Muscle layer of duodenum (tissue), 2 donors: Measurements from ENCODE around the gene ARSA.
"Not testable (repeated sequence)": the region's sequence is repeated elsewhere in the genome, so short reads cannot be mapped to it uniquely, and the experiment has no call there.

Source experiments
- H3K27ac ChIP-seq: one replicate; pipeline ENCODE4 v1.7.0; 2013; ENCODE audit warnings: mild to moderate bottlenecking, low read length
- H3K27me3 ChIP-seq: one replicate; pipeline ENCODE4 v1.7.0; 2013; ENCODE audit warnings: low read depth, mild to moderate bottlenecking, control low read depth, low read length
- H3K36me3 ChIP-seq, 2 donors: one replicate each; pipeline ENCODE4 v1.7.0; 2013; ENCODE audit warnings: low read length in 2 of 2, control low read depth in 1 of 2, mild to moderate bottlenecking in 1 of 2; ENCODE audit not compliant: insufficient read depth in 2 of 2, control insufficient read depth in 1 of 2
- H3K4me1 ChIP-seq, 2 donors: one replicate each; pipeline ENCODE4 v1.7.0; 2013; ENCODE audit warnings: low read length in 2 of 2, mild to moderate bottlenecking in 2 of 2, control low read depth in 1 of 2, moderate library complexity in 1 of 2; ENCODE audit not compliant: insufficient read depth in 2 of 2, control insufficient read depth in 1 of 2
- H3K4me3 ChIP-seq, 2 donors: one replicate each; pipeline ENCODE4 v1.7.0; 2013; ENCODE audit warnings: low read length in 2 of 2, low read depth in 1 of 2, mild to moderate bottlenecking in 1 of 2
- H3K9me3 ChIP-seq, 2 donors: one replicate each; pipeline ENCODE4 v1.7.0; 2013; ENCODE audit warnings: low read length in 2 of 2, control low read depth in 1 of 2, mild to moderate bottlenecking in 1 of 2; ENCODE audit not compliant: control insufficient read depth in 1 of 2
- donor health status: healthy.

The ARSA gene

GRCh38 chr22:50626314-50626849 lies 1.6 kb downstream of the ARSA start:
- no peaks in the 10 kb centered on the region for H3K9me3 ChIP-seq
- no peaks in the 10 kb centered on the region for H3K36me3 ChIP-seq
- H3K4me1 ChIP-seq: peaks cover 7 to 23% of the 10 kb centered on the region in 2 donors
- no peaks in the 10 kb centered on the region for H3K27me3 ChIP-seq
- no peak overlapping the region for H3K4me3 ChIP-seq
- H3K27ac ChIP-seq: no peak overlapping the region

GRCh38 chr22:50625568-50626313 lies 2.2 kb downstream of the ARSA start:
- Histone ChIP-seq H3K36me3 (no peaks in the 10 kb centered on the region), H3K4me3 (no peak overlapping the region), H3K27ac (no peak overlapping the region), H3K4me1 (peaks cover 13 to 26% of the 10 kb centered on the region in 2 donors), H3K9me3 (no peaks in the 10 kb centered on the region), H3K27me3 (no peaks in the 10 kb centered on the region)

- no peak overlapping the region for H3K27ac ChIP-seq
- H3K36me3 ChIP-seq: no peaks in the 10 kb centered on the region
- H3K4me1 ChIP-seq: peaks cover 17 to 31% of the 10 kb centered on the region in 2 donors
- no peak overlapping the region for H3K4me3 ChIP-seq
- H3K9me3 ChIP-seq: no peaks in the 10 kb centered on the region
- no peaks in the 10 kb centered on the region for H3K27me3 ChIP-seq
Observed at GRCh38 chr22:50625131-50625567, 2.8 kb downstream of the ARSA start.

GRCh38 chr22:50624347-50625130 lies 3.4 kb downstream of the ARSA start:
- peaks cover 17 to 36% of the 10 kb centered on the region in 2 donors for H3K4me1 ChIP-seq
- no peaks in the 10 kb centered on the region for H3K9me3 ChIP-seq
- H3K27me3 ChIP-seq: peaks cover 3% of the 10 kb centered on the region
- no peak overlapping the region for H3K27ac ChIP-seq
- no peak overlapping the region for H3K4me3 ChIP-seq
- H3K36me3 ChIP-seq: no peaks in the 10 kb centered on the region

GRCh38 chr22:50622723-50623327 lies 5.1 kb downstream of the ARSA start:
- Histone ChIP-seq H3K9me3 (no peaks in the 10 kb centered on the region), H3K27ac (peak overlapping the region; percentile 81), H3K4me3 (no peak overlapping the region), H3K36me3 (no peaks in the 10 kb centered on the region), H3K4me1 (peaks cover 12 to 27% of the 10 kb centered on the region in 2 donors), H3K27me3 (peaks cover 4% of the 10 kb centered on the region)

- Histone ChIP-seq H3K9me3 (no peaks in the 10 kb centered on the region), H3K4me1 (peaks cover 12 to 21% of the 10 kb centered on the region in 2 donors), H3K36me3 (no peaks in the 10 kb centered on the region), H3K27ac (peak overlapping the region; percentile 81), H3K4me3 (peak overlapping the region in 1 of 2 donors; percentile 55), H3K27me3 (peaks cover 4% of the 10 kb centered on the region)
Observed at GRCh38 chr22:50621948-50622722, 5.8 kb downstream of the ARSA start.

GRCh38 chr22:50621356-50621880 lies 6.5 kb downstream of the ARSA start:
- Histone ChIP-seq H3K36me3 (no peaks in the 10 kb centered on the region), H3K4me1 (peaks cover 12 to 13% of the 10 kb centered on the region in 2 donors), H3K27me3 (peaks cover 4% of the 10 kb centered on the region), H3K9me3 (no peaks in the 10 kb centered on the region), H3K27ac (peak overlapping the region; percentile 26), H3K4me3 (peak overlapping the region; percentile 33 to 55)

- H3K27me3 ChIP-seq: peaks cover 4% of the 10 kb centered on the region
- H3K4me1 ChIP-seq: peaks cover 12 to 13% of the 10 kb centered on the region in 2 donors
- no peaks in the 10 kb centered on the region for H3K9me3 ChIP-seq
- H3K27ac ChIP-seq: no peak overlapping the region
- no peaks in the 10 kb centered on the region for H3K36me3 ChIP-seq
- H3K4me3 ChIP-seq: peak overlapping the region; percentile 33 to 55
Observed at GRCh38 chr22:50620593-50621355, 7.2 kb downstream of the ARSA start.

GRCh38 chr22:50614296-50614695 lies 13.7 kb downstream of the ARSA start:
- H3K36me3 ChIP-seq, H3K4me3 ChIP-seq, H3K27ac ChIP-seq, H3K27me3 ChIP-seq, H3K4me1 ChIP-seq, H3K9me3 ChIP-seq: not testable (repeated sequence)
